ENCODE results near the gene PPP1R9B.

Gene PPP1R9B

GRCh38 chr17:50110591-50111349 is 39.7 kb downstream of the PPP1R9B start:
- H3K4me3 ChIP-seq (replicated peaks in 1 of 2; ENCODE audit: low read depth in 2 of 2, low read length in 2 of 2): no peak overlapping the region
- peak in 1 of 2 donors; percentile 51 for DNase-seq (ENCODE audit: low read depth in 2 of 2)
- TF ChIP-seq CTCF (IDR thresholded peaks at IDR 0.05; ENCODE audit: low read depth, low read length): no peak

- H3K4me3 ChIP-seq (replicated peaks in 1 of 2; ENCODE audit: low read depth in 2 of 2, low read length in 2 of 2): no peak overlapping the region
- no peak for DNase-seq (ENCODE audit: low read depth in 2 of 2)
- no peak for TF ChIP-seq CTCF (IDR thresholded peaks at IDR 0.05; ENCODE audit: low read depth, low read length)
Measured at GRCh38 chr17:50109785-50110184, 40.7 kb downstream of the PPP1R9B start.

DNA sequence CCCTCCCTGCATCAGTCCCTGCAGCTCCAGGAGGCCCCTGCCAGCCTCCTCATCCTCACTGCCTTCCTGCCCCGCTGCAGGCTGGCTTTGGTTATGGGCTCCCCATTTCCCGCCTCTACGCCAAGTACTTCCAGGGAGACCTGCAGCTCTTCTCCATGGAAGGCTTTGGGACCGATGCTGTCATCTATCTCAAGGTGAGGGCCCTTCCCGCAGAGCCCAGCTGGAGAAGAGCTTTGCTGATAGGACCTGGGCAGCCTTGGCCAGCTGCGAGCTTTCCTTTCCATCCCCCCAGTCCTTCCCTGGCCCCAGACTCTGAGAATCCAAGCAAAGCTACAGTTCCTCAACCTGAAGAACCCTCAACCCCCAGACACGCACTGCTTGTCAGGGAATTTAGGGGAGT is 41.3 kb downstream of the PPP1R9B start:
- TF ChIP-seq CTCF (IDR thresholded peaks at IDR 0.05; ENCODE audit: low read depth, low read length): no peak
- DNase-seq (ENCODE audit: low read depth in 2 of 2): no peak
- H3K4me3 ChIP-seq (replicated peaks in 1 of 2; ENCODE audit: low read depth in 2 of 2, low read length in 2 of 2): no peak overlapping the region

- no peak for TF ChIP-seq CTCF (IDR thresholded peaks at IDR 0.05; ENCODE audit: low read depth, low read length)
- H3K4me3 ChIP-seq (replicated peaks in 1 of 2; ENCODE audit: low read depth in 2 of 2, low read length in 2 of 2): no peak overlapping the region
- no peak for DNase-seq (ENCODE audit: low read depth in 2 of 2)
Measured at GRCh38 chr17:50108556-50108955, 41.9 kb downstream of the PPP1R9B start.

GRCh38 chr17:50107790-50108414 is 42.6 kb downstream of the PPP1R9B start:
- DNase-seq (ENCODE audit: low read depth in 2 of 2): peak in 1 of 2 donors; percentile 69
- H3K4me3 ChIP-seq (replicated peaks in 1 of 2; ENCODE audit: low read depth in 2 of 2, low read length in 2 of 2): no peak overlapping the region
- TF ChIP-seq CTCF (IDR thresholded peaks at IDR 0.05; ENCODE audit: low read depth, low read length): no peak

GRCh38 chr17:50106393-50107131 is 43.9 kb downstream of the PPP1R9B start:
- no peak for DNase-seq (ENCODE audit: low read depth in 2 of 2)
- TF ChIP-seq CTCF (IDR thresholded peaks at IDR 0.05; ENCODE audit: low read depth, low read length): no peak
- no peak overlapping the region for H3K4me3 ChIP-seq (replicated peaks in 1 of 2; ENCODE audit: low read depth in 2 of 2, low read length in 2 of 2)
